Measurements from ENCODE around the gene GALNT1.

The GALNT1 gene

GRCh38 chr18:35616664-35617423, 35.3 kb downstream of the GALNT1 start:
- DNase-seq (ENCODE audit: low spot score) (peak; percentile 36), FAIRE-seq (no peak)

- DNase-seq (ENCODE audit: low spot score), result no peak
- no peak for FAIRE-seq
Measured at GRCh38 chr18:35617865-35618264, 36.3 kb downstream of the GALNT1 start.

GRCh38 chr18:35618289-35618688, 36.7 kb downstream of the GALNT1 start:
- FAIRE-seq, result no peak
- DNase-seq (ENCODE audit: low spot score), result no peak

GRCh38 chr18:35618696-35619095, 37.2 kb downstream of the GALNT1 start:
- FAIRE-seq, result no peak
- DNase-seq (ENCODE audit: low spot score), result no peak

GRCh38 chr18:35619464-35619863, 37.9 kb downstream of the GALNT1 start:
- FAIRE-seq, result no peak
- DNase-seq (ENCODE audit: low spot score), result no peak

- FAIRE-seq (no peak), DNase-seq (ENCODE audit: low spot score) (no peak)
Measured at GRCh38 chr18:35619941-35620340, 38.4 kb downstream of the GALNT1 start.

- DNase-seq (ENCODE audit: low spot score), result no peak
- FAIRE-seq, result no peak
Measured at GRCh38 chr18:35620765-35621164, 39.2 kb downstream of the GALNT1 start.

- FAIRE-seq, result no peak
- DNase-seq (ENCODE audit: low spot score), result no peak
Measured at GRCh38 chr18:35623255-35623654, 41.7 kb downstream of the GALNT1 start.

- DNase-seq (ENCODE audit: low spot score) (no peak), FAIRE-seq (no peak)
Measured at GRCh38 chr18:35624146-35624545, 42.6 kb downstream of the GALNT1 start.

- no peak for FAIRE-seq
- DNase-seq (ENCODE audit: low spot score), result no peak
Measured at GRCh38 chr18:35625232-35625631, 43.7 kb downstream of the GALNT1 start.

GRCh38 chr18:35633761-35634160, 52.2 kb downstream of the GALNT1 start:
- FAIRE-seq (no peak), DNase-seq (ENCODE audit: low spot score) (no peak)

GRCh38 chr18:35634323-35634722, 52.8 kb downstream of the GALNT1 start:
- no peak for DNase-seq (ENCODE audit: low spot score)
- FAIRE-seq, result no peak

- no peak for DNase-seq (ENCODE audit: low spot score)
- no peak for FAIRE-seq
Measured at GRCh38 chr18:35635170-35635569, 53.6 kb downstream of the GALNT1 start.

GRCh38 chr18:35637227-35637626, 55.7 kb downstream of the GALNT1 start:
- FAIRE-seq, result no peak
- no peak for DNase-seq (ENCODE audit: low spot score)

GRCh38 chr18:35639296-35639695, 57.8 kb downstream of the GALNT1 start:
- no peak for DNase-seq (ENCODE audit: low spot score)
- FAIRE-seq, result no peak

- no peak for FAIRE-seq
- no peak for DNase-seq (ENCODE audit: low spot score)
Measured at GRCh38 chr18:35641467-35641866, 59.9 kb downstream of the GALNT1 start.

GRCh38 chr18:35641916-35642315, 60.4 kb downstream of the GALNT1 start:
- no peak for FAIRE-seq
- no peak for DNase-seq (ENCODE audit: low spot score)

GRCh38 chr18:35642802-35643201, 61.3 kb downstream of the GALNT1 start:
- no peak for FAIRE-seq

GRCh38 chr18:35646449-35646848, 64.9 kb downstream of the GALNT1 start:
- no peak for FAIRE-seq
- no peak for DNase-seq (ENCODE audit: low spot score)

More at GRCh38 chr18:35642802-35643201, 61.3 kb downstream of the GALNT1 start:
- DNase-seq (ENCODE audit: low spot score), result no peak

GRCh38 chr18:35653392-35654135, 72.0 kb downstream of the GALNT1 start:
- DNase-seq (ENCODE audit: low spot score) (no peak), FAIRE-seq (no peak)

- no peak for FAIRE-seq
- no peak for DNase-seq (ENCODE audit: low spot score)
Measured at GRCh38 chr18:35658112-35658511, 76.6 kb downstream of the GALNT1 start.

- no peak for FAIRE-seq
- DNase-seq (ENCODE audit: low spot score), result no peak
Measured at GRCh38 chr18:35661483-35662146, 80.1 kb downstream of the GALNT1 start.

Data from urothelium cell line (cell line).